Measurements from ENCODE around the gene C1QTNF9.
A peak's percentile ranks its signal among the peaks of the same experiment; 100 is the strongest.

The C1QTNF9 gene

DNA sequence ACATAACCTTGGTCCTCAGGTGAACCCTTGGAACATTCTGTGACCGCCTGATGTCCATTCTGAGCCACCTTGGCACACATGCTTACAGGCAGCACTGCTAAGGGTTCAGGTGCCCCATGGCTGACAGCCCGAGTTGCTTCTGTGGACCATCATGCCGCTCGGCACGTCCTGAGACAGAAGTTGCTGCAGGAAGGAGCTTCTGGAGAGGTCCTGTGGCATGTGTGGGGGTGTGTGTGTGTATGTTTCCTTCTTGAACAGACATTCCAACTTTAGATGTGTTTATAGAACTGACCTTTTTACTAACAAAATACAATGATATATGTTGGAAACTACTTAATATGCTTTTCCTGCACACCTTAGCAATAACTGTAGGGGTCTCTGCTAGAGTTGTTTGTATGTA is 4.8 kb upstream of the C1QTNF9 start:
- no CpG with 5 or more reads among the region's 5 CpGs for WGBS (ENCODE audit: extremely low coverage, insufficient coverage, insufficient read length)
- Histone ChIP-seq H3K27me3 (ENCODE audit: insufficient read depth, low read length) (no peaks in the 10 kb centered on the region), H3K4ac (ENCODE audit: low read depth, low read length) (no peak overlapping the region), H3K18ac (ENCODE audit: low read length) (no peak overlapping the region), H3K79me1 (ENCODE audit: low read length) (no peaks in the 10 kb centered on the region), H2AK5ac (ENCODE audit: low read length) (no peak overlapping the region), H2AFZ (ENCODE audit: insufficient read depth, low read length, poor library complexity) (no peak overlapping the region), H2BK12ac (ENCODE audit: low read length) (no peak overlapping the region), H2BK5ac (ENCODE audit: low read depth, low read length, poor library complexity) (no peak overlapping the region), H3K79me2 (ENCODE audit: control insufficient read depth, insufficient read depth, low read length, poor library complexity) (no peaks in the 10 kb centered on the region), H2BK120ac (ENCODE audit: insufficient read depth, low read length, poor library complexity) (no peak overlapping the region), H4K8ac (ENCODE audit: low read depth, low read length) (no peak overlapping the region), H3K36me3 (ENCODE audit: control insufficient read depth in 1 of 2, insufficient read depth in 2 of 2, low read length in 2 of 2) (peaks cover 2 to 5% of the 10 kb centered on the region in 2 experiments), H3K4me2 (ENCODE audit: low read length) (no peak overlapping the region), H3K14ac (ENCODE audit: low read length) (no peak overlapping the region), H3K27ac (ENCODE audit: low read depth, low read length) (no peak overlapping the region), H3K23ac (ENCODE audit: low read length) (peak overlapping the region; percentile 17), H3K9me3 (ENCODE audit: insufficient read depth, low read depth, low read length) (no peaks in the 10 kb centered on the region), H4K12ac (ENCODE audit: low read depth, low read length) (no peak overlapping the region), H3K4me1 (ENCODE audit: control insufficient read depth in 1 of 2, insufficient read depth in 2 of 2, low read length in 2 of 2) (no peaks in the 10 kb centered on the region), H3K4me3 (ENCODE audit: low read depth, low read length) (no peak overlapping the region), H4K91ac (ENCODE audit: low read depth, low read length) (no peak overlapping the region), H3K9ac (ENCODE audit: low read length) (no peak overlapping the region)
- DNase-seq, result no peak

GRCh38 chr13:24306632-24307031 is 2.7 kb upstream of the C1QTNF9 start:
- Histone ChIP-seq H3K4me1 (ENCODE audit: control insufficient read depth in 1 of 2, insufficient read depth in 2 of 2, low read length in 2 of 2) (no peaks in the 10 kb centered on the region), H3K9ac (ENCODE audit: low read length) (no peak overlapping the region), H3K18ac (ENCODE audit: low read length) (no peak overlapping the region), H2BK5ac (ENCODE audit: low read depth, low read length, poor library complexity) (no peak overlapping the region), H3K14ac (ENCODE audit: low read length) (no peak overlapping the region), H2BK12ac (ENCODE audit: low read length) (no peak overlapping the region), H2BK120ac (ENCODE audit: insufficient read depth, low read length, poor library complexity) (no peak overlapping the region), H2AK5ac (ENCODE audit: low read length) (no peak overlapping the region), H2AFZ (ENCODE audit: insufficient read depth, low read length, poor library complexity) (no peak overlapping the region), H3K4me2 (ENCODE audit: low read length) (no peak overlapping the region), H4K8ac (ENCODE audit: low read depth, low read length) (no peak overlapping the region), H3K79me1 (ENCODE audit: low read length) (no peaks in the 10 kb centered on the region), H3K79me2 (ENCODE audit: control insufficient read depth, insufficient read depth, low read length, poor library complexity) (no peaks in the 10 kb centered on the region), H3K36me3 (ENCODE audit: control insufficient read depth in 1 of 2, insufficient read depth in 2 of 2, low read length in 2 of 2) (peaks cover 2% of the 10 kb centered on the region in 2 experiments), H3K4me3 (ENCODE audit: low read depth, low read length) (no peak overlapping the region), H3K27ac (ENCODE audit: low read depth, low read length) (no peak overlapping the region), H3K27me3 (ENCODE audit: insufficient read depth, low read length) (no peaks in the 10 kb centered on the region), H3K9me3 (ENCODE audit: insufficient read depth, low read depth, low read length) (no peaks in the 10 kb centered on the region), H4K12ac (ENCODE audit: low read depth, low read length) (no peak overlapping the region), H3K4ac (ENCODE audit: low read depth, low read length) (no peak overlapping the region), H3K23ac (ENCODE audit: low read length) (no peak overlapping the region), H4K91ac (ENCODE audit: low read depth, low read length) (no peak overlapping the region)
- no CpG with 5 or more reads among the region's 1 CpG for WGBS (ENCODE audit: extremely low coverage, insufficient coverage, insufficient read length)
- no peak for DNase-seq

- no peaks in the 10 kb centered on the region for H3K79me1 ChIP-seq (ENCODE audit: low read length)
- H3K4me3 ChIP-seq (ENCODE audit: low read depth, low read length), result no peak overlapping the region
- H3K4me2 ChIP-seq (ENCODE audit: low read length), result no peak overlapping the region
- H3K27me3 ChIP-seq (ENCODE audit: insufficient read depth, low read length), result no peaks in the 10 kb centered on the region
- H3K4me1 ChIP-seq (ENCODE audit: control insufficient read depth in 1 of 2, insufficient read depth in 2 of 2, low read length in 2 of 2), result no peaks in the 10 kb centered on the region
- H3K14ac ChIP-seq (ENCODE audit: low read length), result no peak overlapping the region
- H3K79me2 ChIP-seq (ENCODE audit: control insufficient read depth, insufficient read depth, low read length, poor library complexity), result no peaks in the 10 kb centered on the region
- no peak overlapping the region for H2BK120ac ChIP-seq (ENCODE audit: insufficient read depth, low read length, poor library complexity)
- no peak overlapping the region for H4K91ac ChIP-seq (ENCODE audit: low read depth, low read length)
- H2AK5ac ChIP-seq (ENCODE audit: low read length), result no peak overlapping the region
- H2BK5ac ChIP-seq (ENCODE audit: low read depth, low read length, poor library complexity), result no peak overlapping the region
- H3K18ac ChIP-seq (ENCODE audit: low read length), result no peak overlapping the region
- no peak overlapping the region for H4K8ac ChIP-seq (ENCODE audit: low read depth, low read length)
- H3K36me3 ChIP-seq (ENCODE audit: control insufficient read depth in 1 of 2, insufficient read depth in 2 of 2, low read length in 2 of 2), result peaks cover 2% of the 10 kb centered on the region in 2 experiments
- H3K9ac ChIP-seq (ENCODE audit: low read length), result no peak overlapping the region
- no peak for DNase-seq
- no peak overlapping the region for H3K23ac ChIP-seq (ENCODE audit: low read length)
- H4K12ac ChIP-seq (ENCODE audit: low read depth, low read length), result no peak overlapping the region
- H3K27ac ChIP-seq (ENCODE audit: low read depth, low read length), result no peak overlapping the region
- no CpG with 5 or more reads among the region's 27 CpGs for WGBS (ENCODE audit: extremely low coverage, insufficient coverage, insufficient read length)
- no peak overlapping the region for H2AFZ ChIP-seq (ENCODE audit: insufficient read depth, low read length, poor library complexity)
- H3K9me3 ChIP-seq (ENCODE audit: insufficient read depth, low read depth, low read length), result no peaks in the 10 kb centered on the region
- H2BK12ac ChIP-seq (ENCODE audit: low read length), result no peak overlapping the region
- H3K4ac ChIP-seq (ENCODE audit: low read depth, low read length), result no peak overlapping the region
These were observed 1.9 kb upstream of the C1QTNF9 start for GRCh38 chr13:24307211-24308067.

DNA sequence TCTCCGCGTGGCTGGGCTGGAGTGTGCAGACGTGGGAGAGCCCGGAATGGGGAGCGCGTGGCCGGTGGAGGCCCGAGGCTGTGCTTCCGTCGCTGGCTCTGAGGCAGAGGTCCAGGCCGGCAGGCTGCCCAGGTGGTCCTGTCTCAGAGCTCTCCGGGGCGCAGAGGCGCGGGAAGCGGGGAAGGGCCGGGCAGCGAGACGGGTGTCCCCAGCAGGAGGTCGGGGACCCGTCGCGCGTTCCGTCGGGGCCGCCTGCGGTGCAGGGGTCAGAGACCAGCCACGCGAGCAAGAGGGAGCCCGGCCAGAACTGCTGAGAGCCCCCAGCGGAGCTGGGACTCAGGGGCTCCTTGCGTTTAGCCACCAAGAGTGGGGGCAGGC is 1.3 kb upstream of the C1QTNF9 start:
- Histone ChIP-seq H3K9ac (ENCODE audit: low read length) (no peak overlapping the region), H2AK5ac (ENCODE audit: low read length) (no peak overlapping the region), H4K8ac (ENCODE audit: low read depth, low read length) (no peak overlapping the region), H3K23ac (ENCODE audit: low read length) (no peak overlapping the region), H2BK120ac (ENCODE audit: insufficient read depth, low read length, poor library complexity) (no peak overlapping the region), H3K9me3 (ENCODE audit: insufficient read depth, low read depth, low read length) (no peaks in the 10 kb centered on the region), H3K4me2 (ENCODE audit: low read length) (no peak overlapping the region), H3K4me3 (ENCODE audit: low read depth, low read length) (no peak overlapping the region), H3K14ac (ENCODE audit: low read length) (no peak overlapping the region), H3K36me3 (ENCODE audit: control insufficient read depth in 1 of 2, insufficient read depth in 2 of 2, low read length in 2 of 2) (peaks cover 2% of the 10 kb centered on the region in 2 experiments), H2BK5ac (ENCODE audit: low read depth, low read length, poor library complexity) (no peak overlapping the region), H4K12ac (ENCODE audit: low read depth, low read length) (no peak overlapping the region), H3K79me1 (ENCODE audit: low read length) (no peaks in the 10 kb centered on the region), H2BK12ac (ENCODE audit: low read length) (no peak overlapping the region), H4K91ac (ENCODE audit: low read depth, low read length) (no peak overlapping the region), H3K18ac (ENCODE audit: low read length) (no peak overlapping the region), H3K27ac (ENCODE audit: low read depth, low read length) (no peak overlapping the region), H3K4me1 (ENCODE audit: control insufficient read depth in 1 of 2, insufficient read depth in 2 of 2, low read length in 2 of 2) (no peaks in the 10 kb centered on the region), H2AFZ (ENCODE audit: insufficient read depth, low read length, poor library complexity) (no peak overlapping the region), H3K27me3 (ENCODE audit: insufficient read depth, low read length) (no peaks in the 10 kb centered on the region), H3K4ac (ENCODE audit: low read depth, low read length) (no peak overlapping the region), H3K79me2 (ENCODE audit: control insufficient read depth, insufficient read depth, low read length, poor library complexity) (no peaks in the 10 kb centered on the region)
- WGBS (ENCODE audit: extremely low coverage, insufficient coverage, insufficient read length), result no CpG with 5 or more reads among the region's 33 CpGs
- no peak for DNase-seq
